Parathyroid adenoma (tissue), 2 donors: ENCODE measurements around the gene DFFB.

Experiments
- H2AFZ ChIP-seq: fragments of 300-600 bp; sonication (generic); one replicate; pipeline ENCODE4 v1.7.0; 2017; ENCODE audit warnings: antibody characterized with exemption, mild to moderate bottlenecking
- H3K27ac ChIP-seq: fragments of 300-600 bp; sonication (generic); one replicate; pipeline ENCODE4 v1.7.0; 2017
- H3K27me3 ChIP-seq: fragments of 300-600 bp; sonication (generic); one replicate; pipeline ENCODE4 v1.7.0; 2017; ENCODE audit warnings: low read length; ENCODE audit not compliant: control insufficient read depth, insufficient read depth
- H3K36me3 ChIP-seq: fragments of 300-600 bp; sonication (generic); one replicate; pipeline ENCODE4 v1.7.0; 2017; ENCODE audit warnings: low read length; ENCODE audit not compliant: control insufficient read depth, insufficient read depth
- H3K4me1 ChIP-seq: fragments of 300-600 bp; sonication (generic); one replicate; pipeline ENCODE4 v1.7.0; 2017; ENCODE audit warnings: control low read depth
- H3K4me2 ChIP-seq: fragments of 300-600 bp; sonication (generic); one replicate; pipeline ENCODE4 v1.7.0; 2017; ENCODE audit warnings: low read length
- H3K4me3 ChIP-seq: fragments of 300-600 bp; sonication (generic); one replicate; pipeline ENCODE4 v1.7.0; 2017; ENCODE audit warnings: low read depth, low read length
- H3K79me2 ChIP-seq: fragments of 300-600 bp; sonication (generic); one replicate; pipeline ENCODE4 v1.7.0; 2017; ENCODE audit warnings: control low read depth
- H3K9ac ChIP-seq: fragments of 300-600 bp; sonication (generic); one replicate; pipeline ENCODE4 v1.7.0; 2017; ENCODE audit warnings: mild to moderate bottlenecking
- H3K9me3 ChIP-seq: fragments of 300-600 bp; sonication (generic); one replicate; pipeline ENCODE4 v1.7.0; 2017; ENCODE audit warnings: low read length; ENCODE audit not compliant: control insufficient read depth
- TF ChIP-seq, protein P1 (sequence below): fragments of 300-600 bp; sonication (generic); IDR thresholded peaks from one replicate; pipeline ENCODE4 v1.7.0; 2017; ENCODE audit warnings: antibody characterized with exemption, mild to moderate bottlenecking
- donor health status: primary hyperparathyroidism.

The DFFB gene

DNA sequence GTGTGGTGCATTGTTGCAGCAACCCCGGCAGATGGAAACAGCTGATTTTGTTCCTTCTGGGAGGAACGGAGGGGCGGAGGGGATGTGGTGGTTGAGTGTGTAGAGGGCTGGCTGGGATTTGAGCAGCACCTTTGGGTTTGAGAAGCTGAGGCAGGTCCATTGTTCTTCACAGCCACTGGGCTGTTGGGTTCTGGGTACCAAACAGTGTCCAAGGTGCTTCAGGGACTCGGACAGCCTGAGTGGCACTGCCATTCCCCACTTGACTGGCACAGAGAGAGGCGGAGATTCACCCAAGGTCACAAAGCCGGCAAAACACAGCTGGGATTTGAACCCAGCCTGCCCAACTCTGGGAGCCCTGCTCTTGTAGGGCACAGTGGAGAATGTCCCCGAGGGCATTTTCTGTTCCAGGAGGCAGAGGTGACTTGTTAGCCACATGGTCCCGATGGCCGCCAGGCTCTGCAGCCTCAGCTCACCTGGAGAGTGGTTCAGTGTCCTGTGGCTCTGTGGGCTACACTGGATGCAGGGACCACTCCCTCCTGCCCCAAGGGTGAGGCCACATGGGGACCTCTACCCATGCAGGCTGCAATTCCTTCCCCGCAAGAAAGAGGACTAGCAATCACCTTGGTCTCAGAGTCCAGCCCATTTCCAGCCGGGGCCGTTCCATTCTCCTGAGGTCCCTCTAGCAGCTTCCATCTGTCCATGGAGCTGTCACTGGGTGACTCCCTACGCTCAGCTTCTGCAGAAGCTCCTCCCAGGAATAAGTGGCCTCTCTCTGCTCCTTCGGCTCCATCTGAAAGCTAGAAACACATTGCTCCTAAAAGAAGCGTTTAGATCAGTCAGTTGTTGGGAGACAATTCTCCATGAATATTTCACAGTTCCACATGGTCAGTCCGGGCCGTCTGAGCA, 74.0 kb downstream of the DFFB start:
- Histone ChIP-seq H3K4me2 (no peak overlapping the region), H3K27ac (no peak overlapping the region), H3K9ac (no peak overlapping the region), H3K4me1 (no peaks in the 10 kb centered on the region), H3K9me3 (no peaks in the 10 kb centered on the region), H3K36me3 (no peaks in the 10 kb centered on the region), H2AFZ (no peak overlapping the region), H3K79me2 (no peaks in the 10 kb centered on the region), H3K27me3 (no peaks in the 10 kb centered on the region), H3K4me3 (no peak overlapping the region)
- TF ChIP-seq, protein P1, sequence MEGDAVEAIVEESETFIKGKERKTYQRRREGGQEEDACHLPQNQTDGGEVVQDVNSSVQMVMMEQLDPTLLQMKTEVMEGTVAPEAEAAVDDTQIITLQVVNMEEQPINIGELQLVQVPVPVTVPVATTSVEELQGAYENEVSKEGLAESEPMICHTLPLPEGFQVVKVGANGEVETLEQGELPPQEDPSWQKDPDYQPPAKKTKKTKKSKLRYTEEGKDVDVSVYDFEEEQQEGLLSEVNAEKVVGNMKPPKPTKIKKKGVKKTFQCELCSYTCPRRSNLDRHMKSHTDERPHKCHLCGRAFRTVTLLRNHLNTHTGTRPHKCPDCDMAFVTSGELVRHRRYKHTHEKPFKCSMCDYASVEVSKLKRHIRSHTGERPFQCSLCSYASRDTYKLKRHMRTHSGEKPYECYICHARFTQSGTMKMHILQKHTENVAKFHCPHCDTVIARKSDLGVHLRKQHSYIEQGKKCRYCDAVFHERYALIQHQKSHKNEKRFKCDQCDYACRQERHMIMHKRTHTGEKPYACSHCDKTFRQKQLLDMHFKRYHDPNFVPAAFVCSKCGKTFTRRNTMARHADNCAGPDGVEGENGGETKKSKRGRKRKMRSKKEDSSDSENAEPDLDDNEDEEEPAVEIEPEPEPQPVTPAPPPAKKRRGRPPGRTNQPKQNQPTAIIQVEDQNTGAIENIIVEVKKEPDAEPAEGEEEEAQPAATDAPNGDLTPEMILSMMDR: no peak

DNA sequence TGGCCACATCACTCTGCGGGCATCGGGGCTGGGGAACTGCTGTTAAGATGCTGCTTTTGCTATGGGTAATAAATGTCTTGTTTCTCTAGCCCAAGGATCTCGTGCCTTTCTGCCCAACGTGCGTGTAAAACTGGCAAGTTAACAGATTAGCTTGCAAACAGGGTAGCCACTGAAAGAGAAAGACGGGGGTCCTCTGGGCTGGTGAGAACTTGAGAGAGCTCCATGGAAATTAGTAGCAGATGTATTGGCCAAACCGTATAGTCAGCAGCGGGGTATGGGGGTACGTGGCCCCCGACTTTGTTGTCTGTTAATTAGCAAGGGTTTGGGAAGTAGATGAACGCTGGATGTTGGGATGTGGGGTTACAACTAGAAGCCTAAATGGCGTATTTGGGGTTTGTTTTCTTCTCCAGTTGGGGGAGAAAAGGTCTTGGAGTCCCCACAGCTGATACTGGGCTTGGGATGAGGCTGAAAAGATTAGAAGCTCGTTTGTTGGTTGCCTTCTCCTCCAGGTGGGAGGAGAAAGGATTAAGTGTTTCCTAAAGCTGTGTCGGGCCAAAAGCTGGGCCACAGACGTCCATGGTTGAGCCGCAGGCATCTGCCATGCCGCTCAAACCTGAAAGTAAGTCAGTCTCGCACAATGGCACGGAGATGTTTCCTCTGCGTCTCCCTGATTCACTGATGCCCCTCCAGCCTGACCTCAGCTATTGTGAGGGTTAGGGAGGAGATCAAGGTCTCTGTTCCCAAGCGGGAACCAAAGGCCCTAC, 75.1 kb downstream of the DFFB start:
- Histone ChIP-seq H3K4me1 (no peaks in the 10 kb centered on the region), H3K27me3 (no peaks in the 10 kb centered on the region), H3K9me3 (no peaks in the 10 kb centered on the region), H3K36me3 (no peaks in the 10 kb centered on the region), H3K4me3 (no peak overlapping the region), H3K79me2 (no peaks in the 10 kb centered on the region), H3K4me2 (no peak overlapping the region), H3K27ac (no peak overlapping the region), H2AFZ (no peak overlapping the region), H3K9ac (no peak overlapping the region)
- TF ChIP-seq, protein P1: no peak
